Kidney (tissue), 14 donors: ENCODE measurements around the gene MNAT1. TPM values are rescaled to one million over a fixed set of nuclear protein-coding genes. Genes with fewer than 3 reads are reported as not detected.

Experiments used
- DNase-seq, 5 donors: peaks; one replicate each; pipeline ENCODE4 v3.0.0-alpha.2; 2013 to 2020
- FAIRE-seq: peaks from 2 replicates; lab custom pipeline; 2012; peaks lifted over from hg19 to GRCh38; lab: Jason Lieb, UNC
- H3K27ac ChIP-seq, 2 donors: one replicate each; pipeline ENCODE4 v1.7.0; 2013; ENCODE audit warnings: low read depth in 2 of 2, low read length in 2 of 2, inconsistent platforms in 1 of 2
- H3K27me3 ChIP-seq: one replicate; pipeline ENCODE4 v1.7.1; 2013; ENCODE audit warnings: low read length, inconsistent platforms; ENCODE audit not compliant: control insufficient read depth, insufficient read depth
- H3K36me3 ChIP-seq, 3 donors: one replicate each; pipeline versions ENCODE4 v1.7.0 to v1.7.1; 2013; ENCODE audit warnings: low read length in 3 of 3, control low read depth in 1 of 3, inconsistent platforms in 1 of 3; ENCODE audit not compliant: insufficient read depth in 3 of 3, control insufficient read depth in 2 of 3
- H3K4me1 ChIP-seq, 3 donors: one replicate each; pipeline versions ENCODE4 v1.7.0 to v1.7.1; 2013; ENCODE audit warnings: low read length in 3 of 3, inconsistent platforms in 1 of 3, low read depth in 1 of 3; ENCODE audit not compliant: control insufficient read depth in 2 of 3, insufficient read depth in 2 of 3
- H3K4me3 ChIP-seq, 3 donors: one replicate each; pipeline versions ENCODE4 v1.7.0 to v1.8.1; 2013; ENCODE audit warnings: low read length in 3 of 3, control low read depth in 1 of 3, inconsistent platforms in 1 of 3
- H3K9ac ChIP-seq, 3 donors: one replicate each; pipeline versions ENCODE4 v1.7.0 to v1.7.1; 2013; ENCODE audit warnings: low read length in 3 of 3, control low read depth in 1 of 3, inconsistent platforms in 1 of 3
- H3K9me3 ChIP-seq, 3 donors: one replicate each; pipeline versions ENCODE4 v1.7.0 to v1.7.1; 2013; ENCODE audit warnings: low read length in 3 of 3, control low read depth in 1 of 3, inconsistent platforms in 1 of 3; ENCODE audit not compliant: control insufficient read depth in 2 of 3, insufficient read depth in 1 of 3
- CTCF ChIP-seq: IDR thresholded peaks from 3 replicates; pipeline ENCODE4 v1.5.1; 2012; ENCODE audit warnings: mild to moderate bottlenecking, moderate library complexity, borderline replicate concordance; ENCODE audit not compliant: insufficient read depth; ENCODE audit errors: extremely low read depth
- intact Hi-C: fragments of 100-400 bp; cut with DNase I; formaldehyde crosslinking; loops from one replicate; pipeline ENCODE4 v1.11.1; 2022
- polyA plus RNA-seq: library from polyadenylated mRNA; stranded (reverse); fragments of 350-450 nt; fragmentation: Illumina TruSeq; extraction: RNeasy Lipid Tissue Mini Kit (QIAGEN cat#74804); gene quantifications from one replicate; pipeline ENCODE4 v1.2.3, GENCODE V29; 2014; ENCODE audit warnings: low read depth, low replicate concordance; ENCODE audit not compliant: insufficient read depth
- total RNA-seq: library from RNA; stranded (reverse); fragmentation: NEBNext Ultra II Directional; extraction: Animal tissue kit (Norgen Biotek cat#: 25700); gene quantifications from one replicate; pipeline ENCODE4 v1.2.1, GENCODE V29; 2021
- donor health status: control.
- donor health status: control.
- donor health status: control.
- donor health status: control.
- donor health status: control.
- donor health status: DM: yes; HTN: yes; CAD: no.
- donor health status: Normal renal cell carcinoma (clear cell type).

The MNAT1 gene
- total and polyA plus RNA-seq, 2 donors from 2014 or later, result 29.6 to 41.6 TPM

- FAIRE-seq (peak; percentile 89), DNase-seq (no peak)
- intact Hi-C loops, result no loop called here
- Histone ChIP-seq H3K27me3 (no peaks in the 10 kb centered on the region), H3K4me1 (peaks cover 4 to 13% (median 11%) of the 10 kb centered on the region in 3 donors), H3K9ac (no peak overlapping the region), H3K36me3 (peaks cover 0 to 7% (median 7%) of the 10 kb centered on the region in 3 donors), H3K4me3 (no peak overlapping the region), H3K9me3 (no peaks in the 10 kb centered on the region), H3K27ac (no peak overlapping the region)
- no peak for TF ChIP-seq CTCF
These were observed 249.6 kb downstream of the MNAT1 start for GRCh38 chr14:60984196-60984595.

GRCh38 chr14:60986500-60986899 lies 251.9 kb downstream of the MNAT1 start:
- FAIRE-seq (no peak), DNase-seq (no peak)
- Histone ChIP-seq H3K9me3 (no peaks in the 10 kb centered on the region), H3K27ac (no peak overlapping the region), H3K4me1 (peaks cover 0 to 8% (median 6%) of the 10 kb centered on the region in 3 donors), H3K9ac (no peak overlapping the region), H3K36me3 (peaks cover 0 to 14% (median 13%) of the 10 kb centered on the region in 3 donors), H3K27me3 (no peaks in the 10 kb centered on the region), H3K4me3 (no peak overlapping the region)
- no peak for TF ChIP-seq CTCF
- intact Hi-C loops, result no loop called here

GRCh38 chr14:60989599-60989998 lies 255.0 kb downstream of the MNAT1 start:
- DNase-seq (no peak), FAIRE-seq (no peak)
- H3K27me3 ChIP-seq, result no peaks in the 10 kb centered on the region
- peaks cover 0 to 20% (median 13%) of the 10 kb centered on the region in 3 donors for H3K36me3 ChIP-seq
- no peaks in the 10 kb centered on the region for H3K4me1 ChIP-seq
- H3K27ac ChIP-seq, result no peak overlapping the region
- no peak overlapping the region for H3K4me3 ChIP-seq
- no peak overlapping the region for H3K9ac ChIP-seq
- intact Hi-C loops, result no loop called here
- no peak for TF ChIP-seq CTCF
- H3K9me3 ChIP-seq, result no peaks in the 10 kb centered on the region

- TF ChIP-seq CTCF, result no peak
These were observed 264.1 kb downstream of the MNAT1 start for GRCh38 chr14:60998617-60999016.

More at GRCh38 chr14:60998617-60999016, 264.1 kb downstream of the MNAT1 start:
- Histone ChIP-seq H3K36me3 (no peaks in the 10 kb centered on the region), H3K27ac (no peak overlapping the region), H3K4me1 (no peaks in the 10 kb centered on the region), H3K9me3 (no peaks in the 10 kb centered on the region), H3K9ac (no peak overlapping the region), H3K4me3 (no peak overlapping the region), H3K27me3 (no peaks in the 10 kb centered on the region)
- DNase-seq (peak in 1 of 5 donors; percentile 52), FAIRE-seq (no peak)
- intact Hi-C loops, result no loop called here
